Measurements from ENCODE around the gene MED14. TPM values are rescaled to one million over a fixed set of nuclear protein-coding genes. Genes with fewer than 3 reads are reported as not detected.

The MED14 gene
- total and polyA plus RNA-seq, 2 of the 13 experiments (the other 11 are each of a cell fraction or from before 2014, with no cell fraction given) = 10.2 to 16.3 TPM

DNA sequence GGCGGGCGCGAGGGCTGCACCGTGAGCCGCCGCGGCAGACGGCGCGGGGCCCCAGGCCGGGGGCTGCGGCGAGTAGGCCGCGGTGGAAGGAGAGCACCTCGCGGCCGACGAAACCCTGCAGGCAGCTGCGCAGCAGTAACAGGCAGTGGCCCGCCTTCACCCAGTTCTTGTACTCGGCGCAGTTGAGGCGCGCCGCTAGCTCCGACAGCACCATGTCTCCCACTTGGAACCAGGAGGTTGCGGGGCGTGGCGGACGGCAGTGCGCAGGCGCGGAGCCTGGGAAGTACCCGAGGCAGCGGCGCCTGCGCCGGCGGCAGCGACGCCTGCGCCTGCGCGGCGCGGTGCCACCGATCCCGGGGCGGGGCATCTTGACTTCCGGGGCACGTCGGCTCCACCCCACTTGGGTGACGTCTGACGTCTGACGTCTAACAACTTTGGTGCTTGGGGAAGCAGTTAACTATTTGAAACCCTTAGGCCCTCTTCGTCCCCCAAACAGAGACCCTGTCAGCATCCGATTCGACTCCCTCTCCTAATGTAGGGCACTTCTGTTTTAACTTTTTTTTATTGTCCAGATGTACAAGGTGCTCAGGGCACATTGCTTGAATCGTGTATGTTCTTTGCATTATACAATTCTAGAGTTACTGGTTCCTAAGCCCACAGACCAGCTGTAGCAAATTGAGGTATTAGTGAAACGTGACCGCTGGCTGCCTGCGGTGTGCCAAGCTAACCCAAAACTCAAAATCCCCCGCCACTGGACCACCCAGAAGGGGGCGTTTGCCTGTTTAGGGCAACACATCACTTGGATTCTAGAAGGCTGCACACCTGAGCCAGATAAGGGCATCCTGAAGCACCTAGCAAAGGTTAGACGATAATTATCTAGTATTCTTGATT, 87.8 kb downstream of the MED14 start, which contains the start of gene CXorf38 (continued):
- no peak for TF ChIP-seq HNF1A (IDR thresholded peaks at IDR 0.05; ENCODE audit: low read depth)
- 0 out of 2 replicates have a peak, but pooled peaks have one; percentile 8 for TF ChIP-seq HNF1A (CRISPR knock-in tag; IDR thresholded peaks at IDR 0.05; ENCODE audit: borderline replicate concordance)
- peak; percentile 69 for TF ChIP-seq POLR2AphosphoS5 (IDR thresholded peaks at IDR 0.05; ENCODE audit: low read depth, low read length)
- no peak for TF ChIP-seq ZNF713 (CRISPR knock-in tag; IDR thresholded peaks at IDR 0.05)
- TF ChIP-seq HOXA9 (CRISPR knock-in tag; IDR thresholded peaks at IDR 0.05; ENCODE audit: borderline replicate concordance) = no peak
- no peak for TF ChIP-seq ZNF326 (CRISPR knock-in tag; IDR thresholded peaks at IDR 0.05; ENCODE audit: borderline replicate concordance)
- TF ChIP-seq, protein P1, sequence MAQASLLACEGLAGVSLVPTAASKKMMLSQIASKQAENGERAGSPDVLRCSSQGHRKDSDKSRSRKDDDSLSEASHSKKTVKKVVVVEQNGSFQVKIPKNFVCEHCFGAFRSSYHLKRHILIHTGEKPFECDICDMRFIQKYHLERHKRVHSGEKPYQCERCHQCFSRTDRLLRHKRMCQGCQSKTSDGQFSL (CRISPR knock-in tag; IDR thresholded peaks at IDR 0.05) = no peak
- TF ChIP-seq ATF1 (CRISPR knock-in tag; IDR thresholded peaks at IDR 0.05) = no peak
- TF ChIP-seq MAFG (CRISPR knock-in tag; IDR thresholded peaks at IDR 0.05) = no peak
- no peak for TF ChIP-seq DMTF1 (CRISPR knock-in tag; IDR thresholded peaks at IDR 0.05)
- no peak for TF ChIP-seq PLRG1 (conservative IDR thresholded peaks at IDR 0.05)
- no peak for TF ChIP-seq ZSCAN25 (CRISPR knock-in tag; IDR thresholded peaks at IDR 0.05)
- no peak for TF ChIP-seq ZNF280B (CRISPR knock-in tag; IDR thresholded peaks at IDR 0.05; ENCODE audit: borderline replicate concordance)
- 0 out of 2 replicates have a peak, but pooled peaks have one; percentile 7 for TF ChIP-seq TGIF2 (CRISPR knock-in tag; IDR thresholded peaks at IDR 0.05)
- no peak for TF ChIP-seq TMF1 (CRISPR knock-in tag; IDR thresholded peaks at IDR 0.05; ENCODE audit: low read depth)
- TF ChIP-seq TBL1XR1 (IDR thresholded peaks at IDR 0.05; ENCODE audit: borderline replicate concordance, low read length, partially characterized antibody) = no peak
- peak; percentile 72 for TF ChIP-seq HNRNPK (IDR thresholded peaks at IDR 0.05; ENCODE audit: low read depth, low read length, poor library complexity, severe bottlenecking)
- TF ChIP-seq GMEB1 (CRISPR knock-in tag; IDR thresholded peaks at IDR 0.05; ENCODE audit: borderline replicate concordance) = peak; percentile 92

Measured in HepG2 (cell line).